Measurements from ENCODE around the gene PODNL1. TPM values are rescaled to one million over a fixed set of nuclear protein-coding genes. Genes with fewer than 3 reads are reported as not detected.

Gene PODNL1
- total and polyA plus RNA-seq, 2 of the 8 experiments (the other 6 are each of a cell fraction or from before 2014, with no cell fraction given): 1.0 to 1.5 TPM

DNA sequence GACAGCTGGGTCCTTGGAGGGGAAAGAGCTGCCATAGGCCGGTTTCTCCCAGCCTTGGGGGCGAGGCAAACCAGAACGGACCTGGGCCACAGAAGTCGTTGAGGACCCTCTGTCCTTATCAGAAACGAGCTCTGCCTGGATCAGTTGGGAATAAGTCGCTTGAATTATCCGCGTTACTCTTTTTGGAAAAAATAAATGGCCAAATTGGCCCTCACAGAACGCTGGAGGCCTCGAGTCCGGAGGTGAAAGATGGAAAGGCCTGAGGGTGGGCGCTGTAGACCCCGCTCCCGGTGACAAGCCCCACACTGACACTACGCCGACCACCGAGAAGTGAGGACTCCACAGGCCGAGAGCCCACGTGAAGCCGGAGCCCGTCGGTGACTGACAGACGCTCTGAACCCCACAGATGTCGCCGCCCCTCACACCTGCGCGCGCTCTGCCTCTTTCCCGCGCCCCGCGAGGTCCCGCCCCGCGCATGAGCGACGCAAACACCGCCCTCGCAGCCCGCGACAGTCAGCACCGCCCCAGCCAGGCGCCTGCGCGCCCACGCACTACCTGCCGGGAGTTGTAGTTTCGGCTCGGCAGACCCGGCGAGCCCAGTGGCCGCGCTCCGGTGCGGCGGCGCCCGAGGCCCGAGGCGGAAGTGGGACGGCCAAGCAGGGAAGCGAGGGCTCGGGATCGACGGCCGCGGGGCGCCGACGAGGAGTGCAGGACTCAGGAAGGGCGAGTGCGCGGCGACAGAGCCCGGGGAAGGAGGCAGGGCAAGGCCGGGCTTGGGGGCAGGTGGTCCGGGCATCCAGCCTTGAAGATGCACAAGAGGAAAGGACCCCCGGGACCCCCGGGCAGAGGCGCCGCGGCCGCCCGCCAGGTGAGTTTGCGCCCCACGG lies 32.3 kb downstream of the PODNL1 start, which contains the start of the genes BRME1 and CC2D1A:
Gene BRME1, minus strand, starts transcription at position 484 of the 887 bp plus-strand sequence. CDS start 1,225 bp downstream, outside the sequence.
Gene CC2D1A, plus strand, starts transcription at position 568 of the 887 bp plus-strand sequence. Its CDS starts 241 bp downstream, at position 809.
- Histone ChIP-seq H3K4me3 (ENCODE audit: extremely low read depth in 1 of 4, insufficient read depth in 2 of 4, low read depth in 3 of 4, low read length in 4 of 4) (peak within 1 kb of the TSS; percentile 81 to 85 (median 82)), H4K20me1 (replicated peaks in 1 of 2; ENCODE audit: control insufficient read depth in 1 of 2, insufficient read depth in 2 of 2, low read length in 2 of 2) (no peaks in the 10 kb centered on the region), H3K4ac (replicated peaks; ENCODE audit: insufficient read length, low read depth, low read length) (peak within 1 kb of the TSS; percentile 94), H2BK5ac (ENCODE audit: low read depth, low read length) (peak within 1 kb of the TSS; percentile 71; the same call in 1 of the 2 replicates), H2BK120ac (replicated peaks; ENCODE audit: low read depth, low read length) (no peak within 1 kb of the TSS), H3K36me3 (ENCODE audit: control insufficient read depth in 2 of 4, insufficient read depth in 4 of 4, low read length in 3 of 4) (no peaks in the 10 kb centered on the region; a peak in 1 of 8 replicates), H3K23me2 (ENCODE audit: low read depth, low read length) (peaks cover 8% of the 10 kb centered on the region; the same call in 1 of the 2 replicates), H3K27me3 (replicated peaks in 1 of 4; ENCODE audit: control insufficient read depth in 3 of 4, extremely low read depth in 1 of 4, insufficient read depth in 3 of 4, low read length in 3 of 4) (peaks cover 0 to 4% (median 3%) of the 10 kb centered on the region in 4 experiments; a peak in 3 of 7 replicates), H3K56ac (replicated peaks; ENCODE audit: insufficient read length, low read depth, low read length) (no peak within 1 kb of the TSS), H4K5ac (ENCODE audit: insufficient read length, low read depth, low read length) (peak within 1 kb of the TSS; percentile 88), H3K4me1 (replicated peaks in 1 of 4; ENCODE audit: control insufficient read depth in 3 of 4, insufficient read depth in 4 of 4, low read length in 3 of 4) (peaks cover 0 to 6% (median under 1%) of the 10 kb centered on the region in 4 experiments; a peak in 2 of 7 replicates), H4K91ac (replicated peaks; ENCODE audit: insufficient read length, low read length) (no peak within 1 kb of the TSS), H3K23ac (ENCODE audit: insufficient read length) (no peak within 1 kb of the TSS), H4K8ac (ENCODE audit: extremely low read depth, insufficient read depth, low read length) (peak within 1 kb of the TSS; percentile 93), H2BK12ac (ENCODE audit: low read depth, low read length) (0 out of 2 replicates have a peak within 1 kb of the TSS, but pooled peaks have one; percentile 27), H2AK5ac (ENCODE audit: low read depth, low read length) (no peak within 1 kb of the TSS), H3K79me1 (ENCODE audit: low read depth, low read length) (peaks cover 3% of the 10 kb centered on the region; the same call in 1 of the 2 replicates), H3K79me2 (ENCODE audit: control insufficient read depth in 1 of 2, insufficient read depth in 2 of 2, low read length in 2 of 2) (no peaks in the 10 kb centered on the region), H3K18ac (ENCODE audit: extremely low read depth, low read length) (peak within 1 kb of the TSS; percentile 95), H3K4me2 (ENCODE audit: insufficient read depth in 1 of 2, low read depth in 2 of 2, low read length in 2 of 2) (peak within 1 kb of the TSS; percentile 55 to 68), H2BK20ac (ENCODE audit: low read length) (no peak within 1 kb of the TSS), H2BK15ac (ENCODE audit: low read length) (no peak within 1 kb of the TSS), H3K9me3 (ENCODE audit: insufficient read depth in 2 of 2, low read depth in 1 of 2, low read length in 1 of 2) (no peaks in the 10 kb centered on the region), H3K14ac (ENCODE audit: insufficient read length) (no peak within 1 kb of the TSS), H3K27ac (ENCODE audit: low read depth, low read length) (0 out of 2 replicates have a peak within 1 kb of the TSS, but pooled peaks have one; percentile 12), H2AFZ (ENCODE audit: low read length) (peak within 1 kb of the TSS; percentile 46; the same call in 1 of the 2 replicates), H3K9ac (replicated peaks in 1 of 4; ENCODE audit: extremely low read depth in 1 of 4, low read depth in 3 of 4, low read length in 3 of 4) (peak within 1 kb of the TSS; percentile 47 to 69 (median 61))
- POLR2A ChIA-PET (ENCODE audit: partially characterized antibody): interaction anchor here (1.0 to 2.5 kb wide), 4 partner anchors 25 to 56 kb away, joined by 4 to 7 read pairs (median 4); no protein-coding TSS in a partner anchor
- 15% methylated on average over 63 of the region's 86 CpGs; no CpG with 5 or more reads in 1 of the 2 experiments for WGBS, 2 experiments (ENCODE audit: extremely low coverage in 1 of 2, insufficient coverage in 1 of 2, insufficient read length in 1 of 2, insufficient replicate concordance in 2 of 2, low coverage in 1 of 2, low lambda C conversion rate in 2 of 2, missing lambda C conversion rate in 1 of 2)
- FAIRE-seq (no peak), DNase-seq (ENCODE audit: low read depth in 1 of 2, low spot score in 2 of 2) (peak; percentile 67 to 95)
- CTCF ChIA-PET (ENCODE audit: partially characterized antibody): interaction anchor here (0.5 to 1.7 kb wide), 10 partner anchors 9 to 567 kb away, joined by 3 to 4 read pairs (median 3); no protein-coding TSS in a partner anchor
- TF ChIP-seq RAD21 (IDR thresholded peaks at IDR 0.05 in 1 of 2, conservative IDR thresholded peaks at IDR 0.05 in 1 of 2; ENCODE audit: low read depth in 2 of 2, low read length in 2 of 2) (peak in 1 of 2 experiments; percentile 1; a peak in 1 of 4 replicates), CHD2 (IDR thresholded peaks at IDR 0.05; ENCODE audit: low read length) (0 out of 2 replicates have a peak, but pooled peaks have one; percentile 65), POLR2AphosphoS5 (IDR thresholded peaks at IDR 0.05; ENCODE audit: low read depth, low read length) (0 out of 2 replicates have a peak, but pooled peaks have one; percentile 37), SRF (IDR thresholded peaks at IDR 0.05; ENCODE audit: low read depth, low read length) (0 out of 2 replicates have a peak, but pooled peaks have one; percentile 13), SIX5 (IDR thresholded peaks at IDR 0.05; ENCODE audit: low read depth, low read length) (peak; percentile 81), BRCA1 (IDR thresholded peaks at IDR 0.05; ENCODE audit: low read depth, low read length) (no peak)
- TF ChIP-seq, protein P1, sequence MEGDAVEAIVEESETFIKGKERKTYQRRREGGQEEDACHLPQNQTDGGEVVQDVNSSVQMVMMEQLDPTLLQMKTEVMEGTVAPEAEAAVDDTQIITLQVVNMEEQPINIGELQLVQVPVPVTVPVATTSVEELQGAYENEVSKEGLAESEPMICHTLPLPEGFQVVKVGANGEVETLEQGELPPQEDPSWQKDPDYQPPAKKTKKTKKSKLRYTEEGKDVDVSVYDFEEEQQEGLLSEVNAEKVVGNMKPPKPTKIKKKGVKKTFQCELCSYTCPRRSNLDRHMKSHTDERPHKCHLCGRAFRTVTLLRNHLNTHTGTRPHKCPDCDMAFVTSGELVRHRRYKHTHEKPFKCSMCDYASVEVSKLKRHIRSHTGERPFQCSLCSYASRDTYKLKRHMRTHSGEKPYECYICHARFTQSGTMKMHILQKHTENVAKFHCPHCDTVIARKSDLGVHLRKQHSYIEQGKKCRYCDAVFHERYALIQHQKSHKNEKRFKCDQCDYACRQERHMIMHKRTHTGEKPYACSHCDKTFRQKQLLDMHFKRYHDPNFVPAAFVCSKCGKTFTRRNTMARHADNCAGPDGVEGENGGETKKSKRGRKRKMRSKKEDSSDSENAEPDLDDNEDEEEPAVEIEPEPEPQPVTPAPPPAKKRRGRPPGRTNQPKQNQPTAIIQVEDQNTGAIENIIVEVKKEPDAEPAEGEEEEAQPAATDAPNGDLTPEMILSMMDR (IDR thresholded peaks at IDR 0.05; ENCODE audit: control extremely low read depth in 1 of 3, insufficient read depth in 1 of 3, low read depth in 1 of 3, low read length in 3 of 3): no peak

Data from H1 (cell line).